ENCODE measurements around the gene POLE. TPM values are rescaled to one million over a fixed set of nuclear protein-coding genes. Genes with fewer than 3 reads are reported as not detected.

Gene POLE
- total RNA-seq, 2 experiments from 2014 or later: 157 to 230 TPM

DNA sequence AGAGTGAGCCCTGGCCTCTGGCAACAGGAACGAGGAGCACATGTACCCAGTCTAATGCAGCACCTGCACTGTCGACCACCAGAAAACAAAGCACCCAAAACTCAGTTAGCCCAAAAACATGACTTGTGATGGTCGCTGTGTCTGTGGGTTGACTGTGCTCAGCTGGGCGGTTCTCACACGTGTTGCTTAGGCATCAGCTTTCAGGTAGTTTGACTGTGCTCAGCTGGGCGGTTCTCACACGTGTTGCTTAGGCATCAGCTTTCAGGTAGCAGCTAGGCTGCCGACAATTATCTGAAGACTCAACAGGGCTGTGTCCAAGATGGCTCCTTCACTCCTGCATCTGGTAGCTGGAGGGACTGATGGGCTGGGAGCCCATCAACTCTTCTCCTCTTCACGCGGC, 75.5 kb downstream of the POLE start:
- Histone ChIP-seq H3K4me1 (ENCODE audit: insufficient read depth, low read length, poor library complexity, severe bottlenecking) (peaks cover 9% of the 10 kb centered on the region), H3K4me2 (ENCODE audit: low read length) (no peak overlapping the region), H4K20me1 (ENCODE audit: insufficient read depth, low read length) (no peaks in the 10 kb centered on the region), H3K36me3 (ENCODE audit: insufficient read depth, low read length) (no peaks in the 10 kb centered on the region), H3K9me3 (ENCODE audit: low read length) (peaks cover 8% of the 10 kb centered on the region; the same call in 1 of the 2 replicates), H3K4me3 (ENCODE audit: low read depth, low read length, poor library complexity, severe bottlenecking) (no peak overlapping the region), H3K9me2 (ENCODE audit: insufficient read depth, low read length) (no peaks in the 10 kb centered on the region), H2AFZ (ENCODE audit: low read length) (no peak overlapping the region), H3K79me2 (ENCODE audit: insufficient read depth, low read depth, low read length) (no peaks in the 10 kb centered on the region), H3K27ac (ENCODE audit: low read depth, low read length, poor library complexity, severe bottlenecking) (no peak overlapping the region)
- intact Hi-C loops (cut with micrococcal nuclease; ENCODE audit: unreplicated experiment): no loop called here
- POLR2A ChIA-PET: no interaction called here
- no peak for DNase-seq (ENCODE audit: low spot score)
- no TSS peak for BruUV-seq (replicated peaks)
- CTCF ChIA-PET (ENCODE audit: unreplicated experiment): interaction anchor here (0.5 kb wide), 1 partner anchor 1236 kb away, joined by 3 read pairs; no protein-coding TSS in a partner anchor
- TF ChIP-seq, protein P1, sequence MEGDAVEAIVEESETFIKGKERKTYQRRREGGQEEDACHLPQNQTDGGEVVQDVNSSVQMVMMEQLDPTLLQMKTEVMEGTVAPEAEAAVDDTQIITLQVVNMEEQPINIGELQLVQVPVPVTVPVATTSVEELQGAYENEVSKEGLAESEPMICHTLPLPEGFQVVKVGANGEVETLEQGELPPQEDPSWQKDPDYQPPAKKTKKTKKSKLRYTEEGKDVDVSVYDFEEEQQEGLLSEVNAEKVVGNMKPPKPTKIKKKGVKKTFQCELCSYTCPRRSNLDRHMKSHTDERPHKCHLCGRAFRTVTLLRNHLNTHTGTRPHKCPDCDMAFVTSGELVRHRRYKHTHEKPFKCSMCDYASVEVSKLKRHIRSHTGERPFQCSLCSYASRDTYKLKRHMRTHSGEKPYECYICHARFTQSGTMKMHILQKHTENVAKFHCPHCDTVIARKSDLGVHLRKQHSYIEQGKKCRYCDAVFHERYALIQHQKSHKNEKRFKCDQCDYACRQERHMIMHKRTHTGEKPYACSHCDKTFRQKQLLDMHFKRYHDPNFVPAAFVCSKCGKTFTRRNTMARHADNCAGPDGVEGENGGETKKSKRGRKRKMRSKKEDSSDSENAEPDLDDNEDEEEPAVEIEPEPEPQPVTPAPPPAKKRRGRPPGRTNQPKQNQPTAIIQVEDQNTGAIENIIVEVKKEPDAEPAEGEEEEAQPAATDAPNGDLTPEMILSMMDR (conservative IDR thresholded peaks at IDR 0.05; ENCODE audit: low read length): no peak
- no peak for TF ChIP-seq EZH2phosphoT487 (IDR thresholded peaks at IDR 0.05; ENCODE audit: borderline replicate concordance, low read depth, low read length)

DNA sequence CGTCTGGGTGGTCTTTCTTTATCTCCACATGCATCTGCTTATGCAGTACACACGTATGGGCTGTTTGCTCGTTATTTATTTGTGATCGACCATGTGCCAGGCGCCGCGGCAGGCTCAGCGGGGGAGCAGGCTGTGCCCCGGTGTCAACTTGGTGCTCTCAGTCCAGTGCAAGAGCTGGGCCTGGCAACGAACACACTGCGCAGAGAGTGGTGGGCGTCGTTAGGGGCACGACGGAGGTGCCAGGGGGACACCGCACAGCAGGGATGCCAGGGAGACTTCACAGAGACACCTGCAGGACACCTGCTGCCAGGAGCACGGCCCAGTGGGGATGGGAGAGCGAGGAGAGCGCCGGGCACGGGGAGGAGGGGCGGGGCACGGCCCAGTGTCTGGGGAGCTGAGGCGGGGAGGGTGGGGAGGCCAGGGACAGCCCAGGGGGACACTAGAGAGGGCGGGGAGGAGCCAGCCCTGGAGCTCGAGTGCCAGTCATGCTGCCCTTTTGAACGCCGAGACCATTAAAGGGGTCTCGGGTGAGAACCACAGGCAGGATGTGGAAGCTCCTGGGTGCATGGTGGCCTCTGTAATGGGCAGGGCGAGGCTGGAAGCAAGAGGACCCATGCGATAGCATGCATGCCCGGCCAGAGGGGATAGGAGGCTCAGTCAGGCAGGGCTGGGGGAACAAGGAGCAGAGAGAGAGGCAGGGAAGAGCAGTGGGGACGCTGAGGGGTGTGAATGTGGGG, 76.1 kb downstream of the POLE start:
- H4K20me1 ChIP-seq (ENCODE audit: insufficient read depth, low read length): no peaks in the 10 kb centered on the region
- H3K79me2 ChIP-seq (ENCODE audit: insufficient read depth, low read depth, low read length): no peaks in the 10 kb centered on the region
- no peaks in the 10 kb centered on the region for H3K9me2 ChIP-seq (ENCODE audit: insufficient read depth, low read length)
- H3K36me3 ChIP-seq (ENCODE audit: insufficient read depth, low read length): no peaks in the 10 kb centered on the region
- no TSS peak for BruUV-seq (replicated peaks)
- intact Hi-C loops (cut with micrococcal nuclease; ENCODE audit: unreplicated experiment): no loop called here
- H3K4me2 ChIP-seq (ENCODE audit: low read length): no peak overlapping the region
- DNase-seq (ENCODE audit: low spot score): no peak
- no peak overlapping the region for H3K4me3 ChIP-seq (ENCODE audit: low read depth, low read length, poor library complexity, severe bottlenecking)
- ChIA-PET POLR2A (no interaction called here), CTCF (ENCODE audit: unreplicated experiment) (no interaction called here)
- peaks cover 4% of the 10 kb centered on the region; the same call in 1 of the 2 replicates for H3K9me3 ChIP-seq (ENCODE audit: low read length)
- no peak overlapping the region for H3K27ac ChIP-seq (ENCODE audit: low read depth, low read length, poor library complexity, severe bottlenecking)
- TF ChIP-seq, protein P1 (conservative IDR thresholded peaks at IDR 0.05; ENCODE audit: low read length): no peak
- TF ChIP-seq EZH2phosphoT487 (IDR thresholded peaks at IDR 0.05; ENCODE audit: borderline replicate concordance, low read depth, low read length): no peak
- no peak overlapping the region for H2AFZ ChIP-seq (ENCODE audit: low read length)
- peaks cover 9% of the 10 kb centered on the region for H3K4me1 ChIP-seq (ENCODE audit: insufficient read depth, low read length, poor library complexity, severe bottlenecking)

DNA sequence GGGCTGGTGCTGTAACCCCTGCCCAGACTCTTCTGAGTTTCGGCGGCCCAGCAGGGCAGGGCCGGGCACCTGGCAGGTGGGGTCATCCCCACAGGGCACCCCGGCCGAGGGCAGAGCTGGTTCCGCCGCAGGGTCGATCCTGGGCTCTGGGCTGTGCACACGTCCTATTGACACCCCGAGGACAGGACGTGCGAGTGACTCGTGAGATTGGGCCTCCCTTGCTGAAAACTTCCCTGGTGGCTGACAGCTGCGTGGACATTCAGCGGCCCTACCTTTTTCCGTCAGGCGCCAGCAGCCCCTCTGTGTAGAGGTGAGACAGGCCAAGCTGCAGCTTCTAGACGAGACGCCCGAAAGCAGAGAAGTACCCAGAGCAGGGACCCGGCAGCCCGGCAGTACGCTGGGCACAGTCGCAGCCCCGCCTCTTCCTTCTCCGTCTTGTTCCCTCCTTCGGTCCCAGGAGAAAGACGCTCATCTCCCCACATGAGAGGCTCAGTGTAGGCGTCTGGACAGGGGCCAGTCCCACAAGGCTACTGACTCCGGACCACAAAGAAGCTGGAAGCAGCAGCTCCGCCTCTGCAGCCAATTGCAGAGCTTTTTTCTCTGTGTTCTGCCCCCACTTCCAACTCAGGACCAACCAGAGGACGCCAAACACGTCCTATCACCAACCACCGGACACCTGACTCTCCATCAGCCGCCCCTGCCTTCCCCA, 76.9 kb downstream of the POLE start, which contains the start of gene LRCOL1:
LRCOL1 (minus strand) TSS at position 532 of the 709 bp plus-strand sequence. CDS start 4,331 bp downstream, outside the sequence.
- no peak for DNase-seq (ENCODE audit: low spot score)
- H3K79me2 ChIP-seq (ENCODE audit: insufficient read depth, low read depth, low read length): no peaks in the 10 kb centered on the region
- ChIA-PET CTCF (ENCODE audit: unreplicated experiment) (no interaction called here), POLR2A (no interaction called here)
- no peaks in the 10 kb centered on the region for H3K9me2 ChIP-seq (ENCODE audit: insufficient read depth, low read length)
- BruUV-seq (replicated peaks): no TSS peak
- intact Hi-C loops (cut with micrococcal nuclease; ENCODE audit: unreplicated experiment): no loop called here
- H3K9me3 ChIP-seq (ENCODE audit: low read length): no peaks in the 10 kb centered on the region
- H3K4me1 ChIP-seq (ENCODE audit: insufficient read depth, low read length, poor library complexity, severe bottlenecking): peaks cover 9% of the 10 kb centered on the region
- H3K36me3 ChIP-seq (ENCODE audit: insufficient read depth, low read length): no peaks in the 10 kb centered on the region
- no peak within 1 kb of the TSS for H3K27ac ChIP-seq (ENCODE audit: low read depth, low read length, poor library complexity, severe bottlenecking)
- no peak within 1 kb of the TSS for H3K4me2 ChIP-seq (ENCODE audit: low read length)
- no peak within 1 kb of the TSS for H3K4me3 ChIP-seq (ENCODE audit: low read depth, low read length, poor library complexity, severe bottlenecking)
- no peak within 1 kb of the TSS for H2AFZ ChIP-seq (ENCODE audit: low read length)
- no peak for TF ChIP-seq EZH2phosphoT487 (IDR thresholded peaks at IDR 0.05; ENCODE audit: borderline replicate concordance, low read depth, low read length)
- TF ChIP-seq, protein P1 (conservative IDR thresholded peaks at IDR 0.05; ENCODE audit: low read length): no peak
- H4K20me1 ChIP-seq (ENCODE audit: insufficient read depth, low read length): no peaks in the 10 kb centered on the region
